Measurements from ENCODE around the gene C3orf38.

GRCh38 chr3:88152841-88153240 lies 3.1 kb downstream of the C3orf38 start:
- TF ChIP-seq CTCF (IDR thresholded peaks at IDR 0.05; ENCODE audit: low read length) (no peak), EZH2phosphoT487 (IDR thresholded peaks at IDR 0.05; ENCODE audit: low read length) (no peak), EZH2 (optimal IDR thresholded peaks at IDR 0.05; ENCODE audit: low read depth, low read length) (no peak)

All from MM.1S (cell line).